ENCODE results near the gene XRN1.

DNA sequence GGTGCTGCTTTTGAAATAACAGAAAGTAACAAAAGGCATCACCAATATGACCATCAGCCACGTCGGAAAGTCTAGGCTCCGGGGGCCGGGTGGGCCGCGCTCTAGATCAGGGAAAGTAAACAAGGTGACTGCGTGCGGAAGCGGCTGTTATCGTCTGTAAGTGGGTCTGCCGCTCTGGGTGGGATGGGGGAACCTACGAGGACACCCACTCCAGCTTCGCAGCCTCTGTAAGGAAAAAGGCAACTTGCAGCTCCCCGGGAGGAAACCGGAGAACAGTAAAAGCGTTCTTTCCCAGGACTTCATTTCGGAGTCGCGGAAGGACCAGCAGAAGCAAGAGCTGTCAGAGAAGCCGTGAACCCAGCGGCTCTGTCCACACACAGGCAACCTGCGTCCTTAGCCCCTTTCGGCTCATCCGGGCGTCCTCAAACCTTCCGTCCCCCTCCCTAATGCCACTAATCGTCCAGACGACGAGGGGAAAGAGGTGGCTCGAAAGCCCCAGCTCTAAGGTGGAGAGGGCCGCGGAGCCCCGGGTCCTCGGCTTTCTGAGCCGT, 461 bp downstream of the XRN1 start:
- TF ChIP-seq CTCF (IDR thresholded peaks at IDR 0.05) (no peak), POLR2A (IDR thresholded peaks at IDR 0.05) (no peak)
